Esophagus muscularis mucosa (tissue), 4 donors: ENCODE results near the gene NBEA. TPM values are rescaled to one million over a fixed set of nuclear protein-coding genes. Genes with fewer than 3 reads are reported as not detected.
"Not testable (repeated sequence)": the region's sequence is repeated elsewhere in the genome, so short reads cannot be mapped to it uniquely, and the experiment has no call there.

Experiments used
- DNase-seq: peaks from one replicate; pipeline ENCODE4 v3.0.0-alpha.2; 2017; ENCODE audit errors: extremely low spot score
- H3K27ac ChIP-seq, 4 donors: fragments of 200-600 bp; sonication (generic); replicated peaks in 1 of 4; 1 replicate in 3 of 4; 2 replicates in 1 of 4; pipeline ENCODE4 v1.5.1; 2016 to 2019; ENCODE audit warnings: mild to moderate bottlenecking in 1 of 4
- H3K27me3 ChIP-seq, 4 donors: fragments of 200-600 bp; sonication (generic); one replicate each; pipeline versions ENCODE4 v1.5.1 to v1.6.0; 2016 to 2019
- H3K36me3 ChIP-seq, 4 donors: fragments of 200-600 bp; sonication (generic); one replicate each; pipeline ENCODE4 v1.5.1; 2016 to 2019
- H3K4me1 ChIP-seq, 4 donors: fragments of 200-600 bp; sonication (generic); one replicate each; pipeline ENCODE4 v1.5.1; 2016 to 2019
- H3K4me3 ChIP-seq, 4 donors: fragments of 200-600 bp; sonication (generic); 1 replicate in 2 of 4; 2 replicates in 2 of 4; pipeline ENCODE4 v1.5.1; 2016 to 2019; ENCODE audit warnings: mild to moderate bottlenecking in 4 of 4, moderate library complexity in 1 of 4
- H3K9me3 ChIP-seq, 4 donors: fragments of 200-600 bp; sonication (generic); 1 replicate in 3 of 4; 2 replicates in 1 of 4; pipeline ENCODE4 v1.5.1; 2016 to 2019
- CTCF ChIP-seq, 3 experiments: fragments of 200-600 bp in 2 of 3; fragments of 450-650 bp in 1 of 3; sonication (generic) in 2 of 3; IDR thresholded peaks; one replicate each; pipeline ENCODE4 v1.5.1; 2017 to 2019; ENCODE audit warnings: antibody characterized with exemption in 3 of 3, mild to moderate bottlenecking in 2 of 3, moderate library complexity in 1 of 3
- EP300 ChIP-seq: sonication (generic); formaldehyde crosslinking; IDR thresholded peaks from one replicate; pipeline ENCODE4 v1.6.1; 2017; ENCODE audit warnings: antibody characterized with exemption
- POLR2A ChIP-seq: fragments of 450-650 bp; IDR thresholded peaks from one replicate; pipeline ENCODE4 v1.6.1; 2017; ENCODE audit warnings: antibody characterized with exemption, moderate library complexity, mild to moderate bottlenecking, low read depth
- POLR2AphosphoS5 ChIP-seq, 2 donors: sonication (generic); formaldehyde crosslinking; IDR thresholded peaks; one replicate each; pipeline ENCODE4 v1.6.1; 2017; ENCODE audit warnings: antibody characterized with exemption in 2 of 2
- WGBS: methylation state at CpG from one replicate; pipeline ENCODE4 v1.1.5; 2018; 5-methylcytosine and 5-hydroxymethylcytosine counted together
- intact Hi-C: fragments of 100-400 bp; cut with DNase I; formaldehyde crosslinking; loops from one replicate; pipeline ENCODE4 v1.15.1; 2023
- total RNA-seq, 4 donors: library from RNA; depleted of rRNA; stranded (reverse); fragments of >200 nt; gene quantifications; one replicate each; pipeline versions ENCODE4 v1.1.0 to v1.2.1, GENCODE V29; 2016

NBEA gene
- total RNA-seq, 4 donors from 2014 or later, result 21.0 to 30.8 (median 25.0) TPM

GRCh38 chr13:35046587-35046986 is 104.5 kb downstream of the NBEA start:
- Histone ChIP-seq H3K4me3 (no peak overlapping the region), H3K27ac (no peak overlapping the region), H3K4me1 (no peaks in the 10 kb centered on the region), H3K27me3 (no peaks in the 10 kb centered on the region), H3K36me3 (peaks cover 0 to 15% (median 0%) of the 10 kb centered on the region in 4 donors), H3K9me3 (no peaks in the 10 kb centered on the region)
- intact Hi-C loops, result no loop called here
- no peak for TF ChIP-seq EP300
- no peak for TF ChIP-seq POLR2AphosphoS5 (IDR thresholded peaks at IDR 0.05)
- no peak for TF ChIP-seq CTCF (IDR thresholded peaks at IDR 0.05)
- no peak for TF ChIP-seq POLR2A
- WGBS, result 95% methylated on average over 2 of the region's 2 CpGs
- no peak for DNase-seq

- DNase-seq, result no peak
- no peak overlapping the region for H3K27ac ChIP-seq
- H3K27me3 ChIP-seq, result no peaks in the 10 kb centered on the region
- H3K36me3 ChIP-seq, result peaks cover 0 to 4% (median 0%) of the 10 kb centered on the region in 4 donors
- no peaks in the 10 kb centered on the region for H3K4me1 ChIP-seq
- WGBS, result 94% methylated on average over 5 of the region's 5 CpGs
- intact Hi-C loops, result no loop called here
- no peaks in the 10 kb centered on the region for H3K9me3 ChIP-seq
- no peak overlapping the region for H3K4me3 ChIP-seq
- no peak for TF ChIP-seq CTCF (IDR thresholded peaks at IDR 0.05)
- TF ChIP-seq POLR2A, result no peak
Observed at GRCh38 chr13:35055705-35056104, 113.6 kb downstream of the NBEA start.

- no peak for DNase-seq
- Histone ChIP-seq H3K36me3 (peaks cover 0 to 4% (median 0%) of the 10 kb centered on the region in 4 donors), H3K4me1 (no peaks in the 10 kb centered on the region), H3K4me3 (no peak overlapping the region), H3K27ac (no peak overlapping the region), H3K27me3 (no peaks in the 10 kb centered on the region), H3K9me3 (no peaks in the 10 kb centered on the region)
- WGBS, result 93% methylated on average over 6 of the region's 6 CpGs
- TF ChIP-seq POLR2A, result no peak
- intact Hi-C loops, result no loop called here
Observed at GRCh38 chr13:35057858-35058257, 115.8 kb downstream of the NBEA start.

- 92% methylated on average over 3 of the region's 3 CpGs for WGBS
- H3K36me3 ChIP-seq, H3K27me3 ChIP-seq, H3K4me3 ChIP-seq, H3K4me1 ChIP-seq, intact Hi-C loops, H3K9me3 ChIP-seq, H3K27ac ChIP-seq, DNase-seq: not testable (repeated sequence)
Observed at GRCh38 chr13:35058585-35058984, 116.5 kb downstream of the NBEA start.

GRCh38 chr13:35086667-35087066 is 144.6 kb downstream of the NBEA start:
- Histone ChIP-seq H3K27ac (no peak overlapping the region), H3K4me3 (no peak overlapping the region), H3K4me1 (no peaks in the 10 kb centered on the region), H3K27me3 (no peaks in the 10 kb centered on the region), H3K9me3 (no peaks in the 10 kb centered on the region), H3K36me3 (peaks cover 0 to 4% (median 0%) of the 10 kb centered on the region in 4 donors)
- no peak for DNase-seq
- 85% methylated on average over 2 of the region's 2 CpGs for WGBS
- intact Hi-C loops, result no loop called here
- TF ChIP-seq CTCF (IDR thresholded peaks at IDR 0.05) (no peak), POLR2A (no peak), POLR2AphosphoS5 (IDR thresholded peaks at IDR 0.05) (no peak), EP300 (no peak)

GRCh38 chr13:35092251-35092650 is 150.2 kb downstream of the NBEA start:
- intact Hi-C loops, result no loop called here
- Histone ChIP-seq H3K36me3 (no peaks in the 10 kb centered on the region), H3K27me3 (no peaks in the 10 kb centered on the region), H3K27ac (no peak overlapping the region), H3K4me1 (no peaks in the 10 kb centered on the region), H3K4me3 (no peak overlapping the region), H3K9me3 (no peaks in the 10 kb centered on the region)
- 95% methylated on average over 4 of the region's 4 CpGs for WGBS
- DNase-seq, result no peak
- TF ChIP-seq POLR2AphosphoS5 (IDR thresholded peaks at IDR 0.05), result no peak
- TF ChIP-seq EP300, result no peak
- TF ChIP-seq POLR2A, result no peak
- no peak for TF ChIP-seq CTCF (IDR thresholded peaks at IDR 0.05)
